ENCODE data around the gene ATP10D. TPM values are rescaled to one million over a fixed set of nuclear protein-coding genes. Genes with fewer than 3 reads are reported as not detected.

ATP10D gene
- total RNA-seq, 1 donor from 2014 or later, result 14.9 TPM

DNA sequence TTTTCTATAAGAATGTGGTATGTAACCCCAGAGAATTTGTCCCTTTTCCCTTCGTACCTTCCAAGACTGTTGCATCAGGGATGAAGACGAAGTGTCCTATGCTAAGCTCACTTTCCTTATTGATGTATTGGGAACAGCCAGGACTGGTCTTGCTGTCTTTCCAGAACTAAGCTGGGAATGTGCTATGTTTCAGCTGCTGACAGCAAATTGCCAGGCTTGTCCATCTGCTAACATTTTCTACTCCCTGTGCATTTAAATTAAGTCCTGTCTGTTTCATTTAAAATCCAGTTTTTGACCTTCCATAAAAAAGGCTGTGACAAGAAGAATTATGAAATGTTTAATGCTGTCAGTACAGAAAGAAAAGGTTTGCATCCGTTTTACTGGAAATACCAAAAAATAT, 87.9 kb downstream of the ATP10D start:
- no peak for DNase-seq (ENCODE audit: extremely low read depth, low read depth, low spot score)

DNA sequence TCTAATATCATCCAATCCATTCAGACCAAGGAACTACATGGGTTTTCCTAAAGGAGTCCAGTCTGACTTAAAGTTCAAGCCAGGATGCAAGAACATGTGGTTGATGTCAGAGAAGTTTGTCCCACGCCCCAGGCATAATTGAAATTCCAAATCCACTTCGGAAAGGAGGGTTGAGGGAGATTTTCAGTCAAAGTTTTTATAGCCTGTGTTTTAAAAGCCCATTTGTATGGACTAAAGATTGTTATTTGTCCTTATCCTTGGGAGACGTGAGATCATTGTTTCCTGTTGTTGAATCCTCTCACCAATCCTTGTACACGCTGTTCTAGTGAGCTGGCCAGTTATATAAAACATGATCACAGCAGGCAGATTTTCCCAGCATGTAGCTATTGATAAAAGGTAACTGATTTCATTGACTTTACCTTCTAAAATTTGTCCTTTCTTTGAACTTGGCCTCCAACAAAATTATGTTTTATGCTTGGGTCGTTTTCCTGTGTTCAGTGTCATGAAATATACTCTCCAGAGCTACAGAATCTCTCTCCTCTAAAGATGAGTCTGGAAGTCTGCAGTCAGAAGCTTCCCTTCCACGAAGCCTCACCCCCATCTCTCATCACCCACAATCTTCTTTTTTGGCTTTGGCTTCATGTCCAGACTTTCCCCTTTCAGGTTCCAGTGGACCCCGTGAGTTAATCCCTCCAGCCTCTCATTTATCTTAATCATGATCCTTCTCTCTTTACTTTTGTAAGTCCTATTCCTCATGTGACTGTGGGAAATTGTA, 92.9 kb downstream of the ATP10D start:
- peak; percentile 78 for DNase-seq (ENCODE audit: extremely low read depth, low read depth, low spot score)

DNA sequence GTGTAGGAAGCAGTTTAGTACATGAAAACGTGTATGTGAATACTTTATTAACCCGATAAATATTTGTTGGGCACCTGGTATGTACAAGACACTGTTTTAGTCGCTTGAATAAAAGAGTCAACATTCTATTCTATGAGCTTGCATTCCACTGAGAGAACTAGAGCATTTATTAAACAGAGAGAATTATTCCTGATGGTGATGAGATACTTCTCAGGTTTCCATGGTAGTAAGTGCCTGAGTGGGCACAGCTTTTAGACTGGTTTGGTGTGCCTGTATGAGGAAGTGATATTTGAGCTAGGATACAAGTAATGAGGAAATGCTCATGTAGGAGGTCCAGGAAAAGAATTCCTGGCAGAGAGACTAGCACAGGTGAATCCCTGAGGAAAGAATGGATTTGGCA, 94.2 kb downstream of the ATP10D start:
- DNase-seq (ENCODE audit: extremely low read depth, low read depth, low spot score), result no peak

DNA sequence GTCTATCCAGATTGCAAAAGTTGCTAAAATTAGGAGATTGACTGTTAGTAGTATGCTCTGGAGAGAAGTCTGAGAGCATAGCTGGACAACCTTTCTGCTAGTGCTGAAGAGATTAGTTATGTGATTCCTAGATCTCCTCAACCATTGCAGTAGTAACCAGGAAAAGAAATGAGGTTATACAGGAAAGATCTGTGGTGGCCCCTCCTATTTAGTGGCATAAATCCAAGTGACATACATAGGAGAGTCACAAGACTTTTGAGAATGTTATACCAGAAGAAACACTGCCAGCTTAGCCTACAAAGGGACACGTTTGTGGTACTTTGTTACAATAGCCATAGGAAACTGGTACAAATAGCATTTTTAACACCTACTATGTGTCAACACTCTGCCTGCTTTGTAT, 105.2 kb downstream of the ATP10D start:
- no peak for DNase-seq (ENCODE audit: extremely low read depth, low read depth, low spot score)

DNA sequence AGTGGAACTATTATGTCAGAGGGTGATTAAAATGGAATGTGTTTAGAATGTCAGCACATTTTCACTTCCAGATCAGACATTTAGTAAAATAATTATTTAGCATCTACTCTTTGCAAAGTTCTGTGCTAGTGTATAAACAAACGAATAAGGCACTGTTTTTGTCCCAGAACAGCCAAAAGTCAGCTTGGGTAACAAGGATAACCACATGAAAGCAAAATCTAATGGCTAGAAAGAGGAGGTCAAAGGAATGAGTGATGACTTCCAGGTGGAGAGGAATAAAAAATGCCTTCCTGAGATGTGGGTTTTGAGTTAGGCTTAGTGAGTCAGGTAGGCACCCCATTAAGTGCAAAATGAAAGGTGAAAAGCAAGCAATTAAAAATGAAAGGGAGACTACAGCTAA, 112.6 kb downstream of the ATP10D start:
- no peak for DNase-seq (ENCODE audit: extremely low read depth, low read depth, low spot score)

DNA sequence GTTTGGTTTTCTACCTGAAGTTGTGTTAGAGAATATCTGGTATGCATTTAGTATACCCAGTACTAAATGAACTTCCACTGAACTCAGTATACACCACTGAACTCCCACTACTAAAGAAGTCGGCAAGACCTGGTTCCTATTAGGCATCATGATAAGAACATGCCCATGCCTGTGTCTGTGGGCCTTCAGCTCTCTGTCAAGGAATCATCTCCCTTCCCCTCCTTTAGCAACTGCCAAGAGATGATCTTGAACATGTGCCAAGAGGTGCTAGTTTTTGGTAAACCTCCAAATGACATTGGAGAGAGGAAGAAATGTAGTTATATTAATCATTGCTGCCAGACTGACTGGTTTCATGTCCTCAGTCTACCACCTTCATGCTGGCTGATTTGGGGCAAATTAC, 113.2 kb downstream of the ATP10D start:
- no peak for DNase-seq (ENCODE audit: extremely low read depth, low read depth, low spot score)

DNA sequence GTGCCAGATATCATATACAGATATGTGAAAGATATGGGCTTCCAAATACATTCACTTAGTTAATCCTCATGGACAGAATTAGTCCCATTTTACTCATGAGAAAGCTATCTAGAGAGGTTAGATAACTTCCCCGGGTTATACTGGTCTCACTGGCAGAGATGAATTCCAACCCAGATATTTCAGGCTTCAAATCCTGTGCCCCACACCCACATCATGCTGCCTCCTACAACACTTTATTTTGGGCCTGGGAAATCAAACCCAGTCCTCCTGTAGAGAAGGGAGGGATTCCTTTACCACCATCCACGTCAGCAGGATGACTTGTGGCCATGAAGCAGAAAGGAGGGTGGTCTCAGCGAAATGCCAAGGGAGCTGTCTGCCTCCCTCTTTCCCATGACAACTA, 113.8 kb downstream of the ATP10D start:
- DNase-seq (ENCODE audit: extremely low read depth, low read depth, low spot score), result no peak

DNA sequence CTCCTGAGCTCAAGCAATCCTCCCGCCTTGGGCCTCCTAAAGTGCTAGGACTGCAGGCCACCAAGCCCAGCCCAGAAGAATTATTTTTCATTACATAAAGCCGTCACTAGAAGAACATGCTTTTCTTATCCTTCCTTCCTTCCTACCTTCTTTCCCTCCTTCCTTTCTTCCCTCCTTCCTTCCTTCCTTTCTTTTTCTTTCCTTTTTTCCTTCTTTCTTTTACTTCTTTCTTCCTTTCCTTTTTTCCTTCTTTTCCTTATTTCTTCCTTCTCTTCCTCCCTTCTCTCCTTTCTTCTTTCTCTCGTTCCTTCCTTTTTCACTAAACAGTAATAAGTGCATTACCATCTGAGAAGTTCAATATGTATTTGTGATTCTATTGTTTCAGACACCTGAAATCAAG, 121.4 kb downstream of the ATP10D start:
- no peak for DNase-seq (ENCODE audit: extremely low read depth, low read depth, low spot score)

DNA sequence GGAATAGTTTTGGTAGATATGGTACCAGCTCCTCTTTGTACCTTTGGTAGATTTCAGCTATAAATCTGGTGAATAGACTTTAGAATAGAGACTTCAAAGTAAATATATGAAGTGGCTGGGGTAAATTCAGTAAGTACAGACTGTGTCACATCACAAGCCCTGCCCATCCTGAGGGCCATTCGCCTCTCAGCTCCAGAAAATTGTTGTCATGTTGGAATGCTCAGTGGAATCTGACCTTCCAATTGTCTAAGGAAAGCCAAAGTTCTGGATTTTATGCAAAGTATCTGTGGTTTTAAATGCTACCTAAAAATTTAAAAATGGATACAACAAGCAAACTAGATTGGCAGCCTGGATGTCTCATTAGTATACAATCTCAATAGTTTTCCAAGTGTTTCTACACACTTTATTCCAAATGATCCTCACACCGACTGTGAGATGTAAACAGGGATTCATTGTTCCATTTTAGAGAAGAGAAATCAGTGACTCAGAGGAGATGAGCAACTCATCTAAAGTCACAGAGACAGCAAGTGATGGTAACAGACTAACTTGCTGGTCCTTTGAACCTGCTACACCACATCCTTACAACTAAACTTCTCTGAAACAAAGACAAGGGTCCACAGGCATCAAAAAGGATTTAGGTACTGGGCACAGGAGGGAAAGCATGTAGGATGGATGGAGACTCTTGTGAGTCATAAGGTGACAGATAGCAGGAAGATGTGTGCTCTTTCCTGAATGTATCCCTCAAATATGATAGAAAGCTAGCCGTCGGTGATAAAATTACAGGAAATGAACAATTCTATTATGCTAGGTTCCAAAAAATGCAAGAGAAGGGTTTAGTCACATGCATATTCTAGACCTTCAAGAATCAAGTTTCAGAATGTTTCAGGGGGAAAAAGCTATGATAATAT, 127.3 kb downstream of the ATP10D start:
- DNase-seq (ENCODE audit: extremely low read depth, low read depth, low spot score), result no peak

DNA sequence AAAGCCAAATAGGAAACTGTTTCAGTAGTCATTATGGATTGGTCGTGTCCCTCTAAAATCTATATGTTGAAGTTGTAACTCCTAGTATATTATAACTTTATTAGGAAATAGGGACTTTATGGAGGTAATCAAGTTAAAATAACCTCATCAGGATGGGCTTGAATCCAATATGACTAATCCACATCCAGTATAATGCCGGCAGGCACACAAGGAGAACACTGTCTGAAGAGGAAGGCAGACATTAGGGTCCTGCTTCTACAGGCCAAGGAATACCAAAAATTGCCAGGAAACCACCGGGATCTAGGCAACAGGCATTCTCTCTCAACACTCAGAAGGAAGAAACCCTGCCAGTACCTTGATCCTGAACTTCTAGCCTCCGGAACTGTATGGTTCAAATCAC, 130.3 kb downstream of the ATP10D start:
- no peak for DNase-seq (ENCODE audit: extremely low read depth, low read depth, low spot score)

DNA sequence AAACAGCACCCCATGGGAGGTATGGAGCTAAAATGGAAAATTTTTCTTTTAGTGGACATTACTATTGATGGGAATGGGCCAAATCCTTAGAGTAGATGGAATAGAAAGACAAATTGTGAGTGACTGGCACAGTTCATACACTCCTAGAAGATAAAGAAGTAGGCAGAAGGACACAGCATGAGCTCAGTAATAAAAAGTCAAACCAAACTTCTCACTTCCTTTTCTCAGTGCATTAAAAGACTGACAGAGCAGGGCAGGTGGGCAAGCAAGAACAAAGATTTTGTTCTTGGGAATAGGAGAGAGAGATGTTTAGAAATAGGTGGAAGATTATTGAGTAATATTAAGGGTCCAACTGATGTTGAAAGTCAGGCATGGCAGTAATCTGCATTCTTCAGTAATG, 132.5 kb downstream of the ATP10D start:
- no peak for DNase-seq (ENCODE audit: extremely low read depth, low read depth, low spot score)

DNA sequence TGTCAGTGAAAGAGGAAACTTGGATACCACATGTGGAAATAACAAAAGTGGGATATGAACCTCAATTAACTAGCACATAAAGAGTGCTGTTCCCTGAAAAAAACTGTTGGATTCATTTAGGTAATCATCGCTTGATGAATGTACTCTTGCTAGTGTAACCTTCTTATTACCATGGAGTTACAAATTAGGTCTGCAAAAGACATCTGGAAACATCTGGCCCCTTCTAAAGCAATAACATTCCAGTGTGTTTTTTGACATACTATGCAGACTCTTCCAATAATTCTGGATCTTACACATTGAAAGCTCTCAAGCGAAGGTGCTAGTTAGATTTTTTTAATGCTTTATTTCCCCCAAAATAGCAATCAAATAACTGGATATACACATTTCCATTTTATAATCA, 134.6 kb downstream of the ATP10D start:
- DNase-seq (ENCODE audit: extremely low read depth, low read depth, low spot score), result no peak

DNA sequence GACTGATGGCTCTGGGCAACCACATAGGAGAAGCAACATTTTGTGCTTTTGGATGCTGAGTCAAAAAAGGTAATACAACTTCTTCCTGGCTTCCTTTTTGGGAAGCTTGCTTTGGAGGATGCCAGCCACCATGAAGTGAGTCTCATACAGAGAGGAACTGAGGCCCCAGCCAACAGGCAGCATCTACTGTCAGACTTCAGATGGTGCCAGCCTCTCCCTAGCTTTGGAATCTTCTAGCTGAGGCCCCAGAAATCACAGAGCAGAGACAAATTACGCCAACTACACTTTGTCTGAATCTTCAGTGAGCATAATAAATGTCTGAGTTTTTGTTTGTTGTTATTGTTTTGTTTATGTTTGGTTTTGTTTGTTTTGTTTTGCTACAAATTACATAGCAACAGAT, 136.1 kb downstream of the ATP10D start:
- DNase-seq (ENCODE audit: extremely low read depth, low read depth, low spot score), result no peak

DNA sequence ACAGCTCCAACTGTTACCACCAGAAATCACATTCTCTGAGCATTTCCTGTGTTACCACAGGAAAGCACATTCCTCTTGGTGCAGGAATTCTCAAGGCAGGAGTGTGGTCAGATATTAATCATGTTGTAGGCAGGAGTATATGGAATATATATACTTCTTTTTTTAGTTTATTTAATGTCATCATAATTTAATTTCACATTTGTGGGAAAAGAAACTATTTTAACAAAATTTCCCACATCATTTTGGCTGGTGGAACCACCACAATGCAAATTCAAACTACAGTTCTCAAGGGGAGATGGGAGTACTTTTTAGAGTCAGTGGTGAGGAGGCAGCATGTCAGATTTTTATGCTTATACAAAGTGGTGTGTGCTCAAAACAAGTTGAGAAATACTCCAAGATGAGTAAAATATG, 139.0 kb downstream of the ATP10D start:
- DNase-seq (ENCODE audit: extremely low read depth, low read depth, low spot score), result no peak

DNA sequence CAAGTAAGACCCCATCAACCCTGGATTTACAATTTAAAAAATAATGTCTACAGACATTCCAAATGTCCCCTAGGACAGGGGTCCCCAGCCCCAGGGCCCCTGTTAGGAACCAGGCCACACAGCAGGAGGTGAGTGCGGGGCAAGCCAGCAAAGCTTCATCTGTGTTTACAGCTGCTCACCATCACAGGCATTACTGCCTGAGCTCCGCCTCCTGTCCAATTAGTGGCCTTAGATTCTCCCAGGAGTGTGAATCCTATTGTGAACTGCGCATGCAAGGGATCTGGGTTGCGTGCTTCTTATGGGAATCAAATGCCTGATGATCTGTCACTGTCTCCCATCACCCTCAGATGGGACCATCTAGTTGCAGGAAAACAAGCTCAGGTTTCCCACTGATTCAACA, 146.1 kb downstream of the ATP10D start:
- DNase-seq (ENCODE audit: extremely low read depth, low read depth, low spot score), result no peak

DNA sequence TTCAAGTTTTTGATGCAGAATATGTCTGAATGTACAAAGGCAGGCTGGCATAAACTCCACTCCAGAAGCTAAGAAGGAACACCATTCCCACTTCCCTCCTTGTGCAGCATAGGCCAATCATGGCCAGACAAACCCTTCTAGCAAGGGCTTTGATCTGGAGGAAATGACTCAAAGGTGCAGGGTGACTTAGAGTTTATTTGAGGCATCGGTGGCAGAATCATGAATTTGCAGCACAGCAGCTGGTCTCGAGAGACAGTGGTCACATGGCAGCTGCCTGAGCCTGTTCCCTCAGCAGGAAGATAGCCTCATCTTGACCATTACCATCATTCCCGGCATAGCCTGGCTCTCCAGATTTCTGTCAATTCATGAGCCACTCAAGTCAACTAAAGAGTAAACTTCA, 154.5 kb downstream of the ATP10D start:
- DNase-seq (ENCODE audit: extremely low read depth, low read depth, low spot score), result no peak

DNA sequence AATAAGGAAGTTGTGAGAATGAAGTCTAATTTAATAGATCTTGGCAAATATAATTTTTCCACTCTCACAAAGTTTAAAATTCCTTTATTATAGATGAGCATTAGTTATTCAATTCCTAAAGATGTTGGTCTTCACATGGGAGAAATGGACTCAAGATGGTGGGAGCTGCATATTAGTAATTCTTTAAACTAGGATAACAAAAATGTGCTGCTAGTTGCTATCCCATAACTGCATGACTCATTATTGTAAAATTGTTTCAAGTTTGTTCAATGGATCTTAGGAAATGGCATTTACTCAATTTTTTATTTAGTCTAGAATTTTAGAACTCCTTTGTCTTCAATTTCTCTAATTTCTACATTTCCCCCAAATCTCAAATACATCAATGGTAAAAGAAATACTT, 155.8 kb downstream of the ATP10D start:
- no peak for DNase-seq (ENCODE audit: extremely low read depth, low read depth, low spot score)

DNA sequence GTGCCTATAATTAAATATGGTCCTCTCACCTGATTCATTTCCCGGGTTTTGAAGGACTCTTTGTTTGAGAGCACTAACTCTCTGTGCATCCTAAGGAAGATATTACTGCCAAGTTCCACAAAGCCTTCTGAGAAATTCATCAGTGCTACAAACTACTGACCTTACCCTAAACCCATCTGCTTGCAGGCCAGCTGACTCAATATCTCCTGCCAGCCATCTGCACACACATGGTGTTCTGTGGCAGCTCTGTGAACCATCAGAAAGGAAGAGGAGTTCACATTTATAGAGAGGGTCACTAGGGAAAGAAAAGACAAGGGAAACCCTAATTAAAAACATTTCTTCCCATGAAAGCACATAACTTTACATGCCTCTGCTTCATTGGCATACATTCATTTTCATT, 156.7 kb downstream of the ATP10D start:
- DNase-seq (ENCODE audit: extremely low read depth, low read depth, low spot score), result no peak

DNA sequence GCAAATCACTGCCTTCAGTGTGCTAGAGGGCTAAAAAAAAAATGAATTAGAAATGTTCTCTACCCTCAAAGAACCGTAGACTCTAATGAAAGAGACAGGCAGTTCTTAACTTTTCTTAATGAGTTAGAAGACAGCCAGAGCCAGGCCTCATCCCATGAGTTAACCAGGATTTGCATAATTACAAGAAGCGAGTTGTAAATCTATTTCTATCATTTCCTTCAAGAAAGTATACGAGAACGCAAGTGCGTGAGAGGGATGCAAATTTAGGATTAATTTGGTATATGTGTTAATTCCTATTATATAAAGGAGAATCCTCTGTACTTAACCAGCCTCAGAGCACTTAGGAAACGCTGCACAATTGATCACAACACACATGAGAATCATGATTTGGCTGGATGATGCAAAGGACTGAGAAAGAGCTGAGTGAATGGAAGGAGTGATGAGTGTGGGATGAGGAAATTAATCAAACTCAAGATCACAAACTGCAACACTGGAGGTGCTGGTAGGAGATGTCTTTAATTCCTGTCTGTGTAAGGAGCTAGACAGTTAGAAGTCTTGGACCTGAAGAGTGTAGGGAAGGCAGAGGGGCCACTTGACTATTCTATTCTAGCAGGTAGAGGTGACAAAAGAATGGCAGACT, 157.2 kb downstream of the ATP10D start:
- DNase-seq (ENCODE audit: extremely low read depth, low read depth, low spot score), result no peak

Data from glomerular endothelial cell (primary cell).